Measurements from ENCODE around the gene AFAP1L1.
"Not testable (repeated sequence)": the region's sequence is repeated elsewhere in the genome, so short reads cannot be mapped to it uniquely, and the experiment has no call there.

Gene AFAP1L1

GRCh38 chr5:149386166-149386565 lies 114.5 kb downstream of the AFAP1L1 start:
- in situ Hi-C loops (cut with HindIII; ENCODE audit: low sequenced_read_pairs) = no loop called here

GRCh38 chr5:149387081-149387631 lies 115.5 kb downstream of the AFAP1L1 start:
- in situ Hi-C loops (cut with HindIII; ENCODE audit: low sequenced_read_pairs) = no loop called here

- in situ Hi-C loops (cut with HindIII; ENCODE audit: low sequenced_read_pairs) = no loop called here
Measured at GRCh38 chr5:149387982-149388381, 116.3 kb downstream of the AFAP1L1 start.

- in situ Hi-C loops (cut with HindIII; ENCODE audit: low sequenced_read_pairs) = no loop called here
Measured at GRCh38 chr5:149388498-149389190, 117.0 kb downstream of the AFAP1L1 start.

GRCh38 chr5:149389552-149390495 lies 118.2 kb downstream of the AFAP1L1 start:
- in situ Hi-C loops (cut with HindIII; ENCODE audit: low sequenced_read_pairs) = no loop called here

GRCh38 chr5:149391076-149391475 lies 119.4 kb downstream of the AFAP1L1 start:
- in situ Hi-C loops (cut with HindIII; ENCODE audit: low sequenced_read_pairs) = not testable (repeated sequence)
